NCI-H774 (cell line): ENCODE measurements around the gene VSX1.

Experiments used
- DNase-seq: peaks from one replicate; lab custom pipeline; 2025; lab: John Stamatoyannopoulos, UW

Gene VSX1

DNA sequence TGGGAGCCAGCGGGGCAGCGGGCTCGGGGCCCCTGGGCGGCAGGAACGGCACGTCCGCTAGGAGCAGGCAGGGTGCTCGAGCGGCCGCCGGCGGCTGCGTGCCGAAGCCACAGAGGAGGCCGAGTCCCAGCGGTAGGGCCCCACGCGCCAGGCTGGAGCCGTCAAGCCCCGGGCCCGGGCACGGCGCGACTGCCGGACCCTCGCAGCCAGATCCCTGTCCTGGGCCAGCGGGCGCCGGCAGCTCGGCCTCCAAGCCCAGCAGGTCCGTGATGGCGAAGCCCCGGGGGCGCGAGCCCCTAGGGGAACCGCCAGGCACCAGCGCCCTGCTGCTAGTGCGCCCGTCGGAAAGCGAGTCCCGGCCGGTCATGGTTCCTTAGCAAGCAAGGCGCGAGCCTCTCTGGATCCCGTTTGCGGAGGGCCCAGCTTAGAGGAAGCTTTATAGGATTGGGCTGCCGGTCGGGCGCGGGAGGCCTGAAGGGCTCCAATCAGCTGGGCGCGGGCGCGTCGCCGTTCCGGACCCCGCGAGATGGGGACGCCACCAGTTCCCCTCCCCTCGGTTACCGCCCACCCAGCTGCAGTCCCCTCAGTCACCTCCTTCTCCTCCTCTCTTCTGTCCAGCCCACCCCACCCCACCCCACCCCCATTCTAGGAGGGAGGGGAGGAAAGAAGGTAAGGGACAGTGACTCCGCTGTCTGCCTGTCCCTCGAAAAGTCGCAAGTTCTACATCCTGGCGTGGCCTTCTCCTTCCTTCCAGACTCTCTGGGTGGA is at the start of gene VSX1:
VSX1 (minus strand) TSS at position 412 of the 768 bp plus-strand sequence; CDS start at position 367, 45 bp downstream.
- DNase-seq: no peak

DNA sequence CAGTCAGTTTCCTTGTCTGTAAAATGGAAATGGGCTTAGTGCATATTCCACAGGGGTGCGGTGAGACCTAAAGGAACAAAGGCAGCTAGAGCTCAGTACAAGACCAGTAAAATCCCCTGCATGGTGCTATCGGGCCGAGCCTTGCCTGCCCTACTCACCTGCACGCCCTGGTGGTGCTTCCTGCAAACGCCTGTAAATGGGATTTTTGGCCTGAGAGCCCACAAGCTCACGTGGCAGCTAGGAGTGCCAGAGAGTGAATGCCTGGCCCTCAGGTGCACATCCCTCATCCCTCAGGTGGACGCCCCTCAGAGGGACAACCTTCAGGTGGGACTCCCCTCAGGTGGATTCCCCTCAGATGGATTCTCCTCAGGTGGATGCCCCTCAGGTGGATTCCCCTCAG is 48.0 kb upstream of the VSX1 start:
- no peak for DNase-seq

DNA sequence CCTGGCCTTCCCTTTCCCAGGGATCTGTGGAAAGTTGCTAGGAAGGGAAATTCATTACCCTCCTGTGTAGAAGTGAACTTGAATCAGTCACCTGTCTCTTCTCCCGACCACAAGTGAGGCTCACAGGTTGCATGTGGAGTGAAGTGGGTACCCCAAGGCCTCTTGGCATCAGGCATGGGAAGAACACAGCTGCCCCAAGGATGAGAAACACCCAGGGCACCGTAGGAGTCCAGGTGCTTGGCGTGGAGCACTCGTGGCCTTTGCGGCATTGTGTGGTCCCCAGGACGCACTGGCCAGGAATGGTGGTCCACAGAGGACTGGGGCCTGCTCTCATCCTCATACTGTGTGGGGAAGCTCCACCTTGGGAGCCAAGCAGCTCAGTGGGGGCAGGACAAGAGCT is 47.5 kb upstream of the VSX1 start:
- DNase-seq: no peak

DNA sequence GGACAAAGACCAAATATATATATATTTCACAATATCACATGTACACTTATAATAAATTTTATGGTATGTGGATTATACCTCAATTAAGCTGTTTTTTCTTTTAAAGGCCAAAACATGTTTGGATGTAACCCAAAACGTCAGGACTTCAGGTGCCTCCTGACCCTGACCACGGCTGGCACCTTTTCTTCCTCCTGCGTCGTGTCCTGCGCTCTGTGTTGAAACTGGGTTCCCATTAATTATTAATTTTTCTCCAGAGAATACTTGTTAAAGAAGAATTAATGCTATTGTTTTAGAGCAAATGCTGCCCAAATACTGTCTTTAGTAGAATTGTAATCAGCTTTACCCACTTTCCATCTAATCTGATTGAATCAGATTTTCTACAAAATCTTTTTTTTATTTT is 46.7 kb upstream of the VSX1 start:
- DNase-seq: no peak

DNA sequence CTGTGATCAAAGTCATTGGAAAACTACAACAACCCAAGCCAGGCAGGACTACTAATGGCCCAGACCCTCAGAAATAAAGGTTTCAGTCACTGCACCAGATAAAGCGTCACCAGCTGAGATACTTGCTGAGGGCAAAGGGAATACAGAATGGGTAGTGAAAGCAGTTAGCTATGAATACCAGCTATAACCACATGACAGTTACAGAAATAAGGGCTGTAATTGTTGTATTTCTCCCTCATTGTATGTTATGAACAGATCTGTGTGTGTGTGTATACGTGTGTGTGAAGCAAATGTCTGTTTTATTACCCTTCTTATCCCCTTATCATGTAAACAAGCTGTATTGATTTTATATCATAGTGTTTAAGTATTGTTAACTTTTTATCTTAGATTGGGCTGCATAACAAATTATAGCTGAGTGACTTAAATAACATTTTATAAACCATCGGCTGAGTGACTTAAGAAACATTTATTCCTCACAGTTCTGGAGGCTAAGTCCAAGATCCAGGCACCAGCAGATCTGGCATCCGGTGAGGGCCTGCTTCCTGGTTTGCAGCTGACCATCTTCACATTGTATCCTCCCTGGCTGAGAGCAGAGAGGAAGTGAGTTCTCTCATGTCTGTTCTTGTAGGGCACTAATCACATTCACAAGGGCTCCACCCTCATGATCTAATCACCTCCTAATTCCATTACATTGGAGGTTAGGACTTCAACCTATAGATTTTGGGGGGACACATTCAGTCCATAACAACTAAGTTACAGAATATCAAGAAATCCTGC is 46.0 kb upstream of the VSX1 start:
- DNase-seq: no peak

DNA sequence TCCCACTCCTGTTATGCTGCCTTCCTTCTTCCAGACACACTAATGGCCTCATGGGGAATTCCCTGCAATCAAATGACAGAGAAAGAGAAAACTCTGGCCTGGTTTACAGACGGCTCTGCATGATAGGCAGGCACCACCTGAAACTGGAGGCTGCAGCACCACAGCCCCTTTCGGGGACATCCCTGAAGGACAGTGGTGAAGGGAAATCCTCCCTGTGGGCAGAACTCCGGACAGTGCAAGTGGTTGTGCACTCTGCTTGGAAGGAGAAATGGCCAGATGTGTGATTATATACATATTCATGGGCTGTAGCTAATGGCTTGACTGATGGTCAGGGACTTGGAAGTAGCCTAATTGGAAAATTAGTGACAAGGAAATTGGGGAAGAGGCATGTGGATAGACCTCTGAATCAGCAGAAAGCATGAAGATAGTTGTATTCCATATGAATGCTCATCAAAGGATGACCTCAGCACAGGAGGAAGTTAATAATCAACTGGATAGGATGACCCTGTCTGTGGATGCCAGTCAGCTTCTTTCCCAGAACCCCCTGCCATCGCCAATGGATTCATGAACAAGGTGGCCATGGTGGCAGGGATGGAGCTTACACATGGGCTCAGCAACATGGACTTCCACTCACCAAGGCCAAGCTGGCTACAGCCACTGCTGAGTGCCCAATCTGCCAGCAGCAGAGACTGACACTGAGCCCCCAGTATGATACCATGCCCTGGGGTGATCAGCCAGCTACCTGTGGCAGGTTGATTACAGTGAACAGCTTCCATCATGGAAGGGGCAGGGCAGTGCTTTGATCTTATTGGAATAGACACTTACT is 44.5 kb upstream of the VSX1 start:
- DNase-seq: no peak

DNA sequence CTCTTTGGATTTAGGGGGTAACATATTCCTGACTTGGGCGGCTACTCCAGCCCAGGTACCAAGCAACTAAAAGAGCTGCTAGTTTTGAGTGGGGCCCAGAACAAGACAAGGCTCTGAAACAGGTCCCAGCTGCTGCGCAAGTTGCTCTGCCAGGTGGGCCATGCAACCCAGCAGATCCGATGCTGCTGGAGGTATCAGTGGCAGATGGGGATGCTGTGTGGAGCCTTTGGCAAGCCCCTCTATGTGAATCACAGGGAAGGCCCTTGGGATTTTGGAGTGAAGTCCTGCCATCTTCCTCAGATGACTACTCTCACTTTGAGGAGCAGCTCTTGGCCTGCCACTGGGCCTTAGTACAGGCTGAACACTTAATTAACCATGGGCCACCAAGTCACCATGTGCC is 43.7 kb upstream of the VSX1 start:
- no peak for DNase-seq

DNA sequence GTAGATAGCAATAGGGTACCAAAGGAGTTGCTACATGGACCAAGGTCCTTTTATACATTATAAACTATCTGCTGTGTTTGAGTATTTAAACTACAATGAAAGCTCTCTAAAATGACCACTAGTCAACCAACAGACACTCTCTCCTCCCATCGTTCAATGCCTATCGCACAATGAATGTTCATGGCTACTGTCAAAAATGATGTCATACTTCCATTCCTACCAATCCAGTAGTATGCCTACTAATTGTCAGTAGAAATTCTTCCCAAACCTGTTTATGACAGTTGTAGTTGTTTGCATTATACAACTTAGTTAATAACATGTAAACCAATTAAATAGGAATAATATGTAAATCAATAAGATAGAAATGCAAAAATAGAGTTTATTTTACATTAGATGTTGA is 39.0 kb upstream of the VSX1 start:
- no peak for DNase-seq

DNA sequence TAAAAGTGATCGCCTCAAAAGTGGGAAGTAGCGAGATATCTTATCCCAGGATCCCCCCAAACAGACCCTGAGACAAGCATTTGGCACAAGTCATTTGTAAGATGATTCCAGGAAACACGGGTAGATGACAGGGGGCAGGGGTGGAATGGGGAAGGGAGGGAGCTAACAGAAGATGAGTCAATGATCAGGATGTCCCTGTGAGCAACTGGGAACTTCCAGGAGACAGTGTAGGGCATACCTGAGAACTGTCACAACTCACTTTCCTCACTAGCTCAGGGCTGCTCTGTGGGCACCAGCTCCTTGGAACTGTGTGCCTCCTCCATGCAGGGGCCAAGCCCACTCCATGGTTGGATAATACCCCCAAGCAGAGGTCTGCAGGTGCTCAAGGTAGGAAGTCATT is 38.5 kb upstream of the VSX1 start:
- DNase-seq: no peak

DNA sequence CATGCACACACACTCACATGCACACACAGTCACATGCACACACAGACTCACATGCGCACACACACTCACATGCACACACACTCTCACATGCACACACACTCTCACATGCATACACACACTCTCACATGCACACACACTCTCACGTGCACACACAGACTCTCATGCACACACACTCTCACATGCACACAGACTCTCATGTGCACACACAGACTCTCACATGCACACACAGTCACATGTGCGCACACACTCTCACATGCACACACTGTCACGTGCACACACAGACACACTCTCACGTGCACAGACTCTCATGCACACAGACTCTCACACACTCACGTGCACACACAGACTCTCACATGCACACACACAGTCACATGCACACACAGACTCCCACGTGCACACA is 36.6 kb upstream of the VSX1 start:
- no peak for DNase-seq

DNA sequence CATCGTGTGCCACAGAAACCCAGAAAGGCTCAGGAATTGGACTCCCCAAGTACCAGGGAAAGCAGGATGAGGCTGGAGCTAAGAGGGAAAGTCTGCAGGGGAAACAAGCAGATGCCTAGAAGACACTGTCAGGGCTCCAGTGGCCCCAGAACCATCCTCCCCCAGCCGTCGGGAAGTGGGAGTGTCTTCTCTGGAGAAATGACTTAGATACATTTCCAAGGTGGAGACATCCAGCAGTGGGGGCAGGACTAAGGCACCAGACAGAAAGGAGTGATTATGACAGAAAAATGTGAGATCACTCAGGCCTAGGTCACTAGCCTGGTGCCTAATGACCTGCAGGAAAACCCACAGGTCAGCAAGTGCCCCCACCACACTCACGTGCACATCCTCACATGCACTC is 36.0 kb upstream of the VSX1 start:
- no peak for DNase-seq

DNA sequence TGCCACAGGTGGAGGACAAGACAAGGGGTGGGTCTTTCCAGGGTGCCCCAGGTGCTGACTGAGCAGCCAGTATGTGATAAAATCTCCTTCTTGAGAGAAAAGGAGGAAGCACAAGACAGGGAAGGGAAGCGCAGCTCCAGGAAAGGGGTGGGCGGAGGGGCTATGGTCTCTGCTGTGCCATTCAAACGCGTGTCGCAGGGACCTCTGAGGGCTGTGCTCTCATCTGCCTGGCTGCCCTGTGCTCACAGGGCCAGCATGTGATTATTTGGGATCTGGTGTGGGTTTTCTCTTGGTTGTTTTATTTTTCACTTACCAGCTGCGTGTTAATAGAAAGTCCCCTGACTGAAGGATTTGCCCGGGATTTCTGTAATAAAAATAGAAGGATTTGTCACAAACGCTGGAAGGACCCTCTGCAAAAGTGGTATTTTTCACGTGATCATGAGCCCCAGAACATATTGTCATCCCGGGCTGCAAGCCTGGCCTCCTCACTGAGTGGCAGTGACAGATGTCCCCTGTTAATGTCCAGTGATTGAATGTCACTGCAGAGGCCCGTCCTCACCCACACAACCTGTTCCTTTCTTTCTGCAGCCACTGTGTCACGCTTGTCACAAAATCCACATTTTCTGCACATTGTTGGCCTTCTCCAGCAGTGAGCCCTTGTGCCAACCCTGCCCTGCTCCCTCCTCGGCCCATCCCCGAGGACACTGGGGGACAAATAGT is 35.0 kb upstream of the VSX1 start:
- DNase-seq: no peak

DNA sequence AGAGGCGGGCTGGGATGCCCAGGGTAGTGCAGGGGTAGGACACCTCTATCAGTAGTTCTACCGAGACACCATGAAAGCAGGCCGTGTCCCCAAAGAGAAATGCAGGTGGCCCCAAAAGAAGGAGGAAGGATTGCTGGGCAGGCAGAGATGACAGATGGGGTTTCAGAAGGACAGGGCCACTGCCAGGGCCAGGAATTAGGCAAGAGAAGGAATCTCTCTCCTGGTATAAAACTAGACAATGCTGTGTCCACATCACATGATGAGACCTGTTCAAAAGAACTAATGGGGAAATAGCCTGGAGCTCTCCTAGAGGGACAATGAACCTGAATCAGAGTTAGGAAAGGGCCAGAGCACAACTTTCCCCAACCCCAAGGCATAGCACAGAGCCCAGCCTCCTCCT is 21.6 kb upstream of the VSX1 start:
- no peak for DNase-seq

DNA sequence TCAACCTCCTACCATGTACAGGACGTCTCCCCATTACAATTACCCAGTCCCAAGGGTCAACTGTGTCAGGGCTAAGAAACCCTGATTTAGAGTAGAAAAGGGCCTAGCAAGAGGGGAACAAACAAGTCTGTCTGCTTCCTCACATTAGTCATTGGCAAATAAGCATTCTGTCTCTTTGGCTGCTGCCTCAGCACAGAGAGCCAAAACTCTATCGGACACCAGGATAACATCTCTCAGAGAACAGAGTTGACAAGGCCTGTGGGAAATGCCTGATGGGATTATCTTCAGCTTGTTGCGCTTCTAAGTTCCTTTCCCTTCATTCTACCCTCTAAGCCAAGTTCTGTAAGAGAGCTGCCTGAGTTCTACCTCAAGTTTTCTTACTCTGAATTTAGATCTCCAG is 19.0 kb upstream of the VSX1 start:
- DNase-seq: no peak

DNA sequence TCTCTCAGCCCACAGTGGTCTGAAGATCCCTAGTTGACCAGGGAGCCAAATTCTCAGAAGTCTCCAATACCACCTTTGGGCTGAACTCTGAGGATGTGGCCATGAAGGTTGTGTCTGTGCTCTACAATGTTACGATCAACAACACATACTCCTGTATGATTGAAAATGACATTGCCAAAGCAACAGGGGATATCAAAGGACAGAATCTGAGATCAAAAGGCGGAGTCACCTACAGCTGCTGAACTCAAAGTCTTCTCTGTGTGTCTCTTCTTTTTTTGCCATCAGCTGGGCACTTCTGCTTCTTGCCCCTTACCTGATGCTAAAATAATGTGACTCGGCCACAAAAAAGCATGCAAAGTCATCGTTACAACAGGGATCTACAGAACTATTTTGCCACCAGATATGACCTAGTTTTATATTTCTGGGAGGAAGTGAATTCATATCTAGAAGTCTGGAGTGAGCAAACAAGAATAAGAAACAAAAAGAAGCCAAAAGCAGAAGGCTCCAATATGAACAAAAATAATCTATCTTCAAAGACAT is 17.7 kb upstream of the VSX1 start:
- no peak for DNase-seq

DNA sequence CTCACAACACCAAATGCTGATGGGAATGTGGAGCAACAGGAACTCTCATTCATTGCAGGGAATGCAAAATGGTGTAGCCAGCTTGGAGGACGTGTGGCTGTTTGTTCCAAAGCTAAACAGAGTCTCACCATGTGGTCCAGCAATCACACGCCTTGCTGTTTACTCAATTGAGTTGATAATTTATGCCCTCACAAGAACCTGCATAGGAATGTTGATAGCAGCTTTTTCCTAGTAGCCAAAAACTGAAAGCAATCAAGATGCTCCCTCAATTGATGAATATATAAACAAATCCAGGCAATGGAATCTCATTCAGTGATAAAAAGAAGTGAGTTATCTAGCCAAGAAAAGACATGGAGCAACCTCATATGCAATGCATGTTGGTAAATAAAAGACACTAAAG is 15.6 kb upstream of the VSX1 start:
- DNase-seq: no peak

DNA sequence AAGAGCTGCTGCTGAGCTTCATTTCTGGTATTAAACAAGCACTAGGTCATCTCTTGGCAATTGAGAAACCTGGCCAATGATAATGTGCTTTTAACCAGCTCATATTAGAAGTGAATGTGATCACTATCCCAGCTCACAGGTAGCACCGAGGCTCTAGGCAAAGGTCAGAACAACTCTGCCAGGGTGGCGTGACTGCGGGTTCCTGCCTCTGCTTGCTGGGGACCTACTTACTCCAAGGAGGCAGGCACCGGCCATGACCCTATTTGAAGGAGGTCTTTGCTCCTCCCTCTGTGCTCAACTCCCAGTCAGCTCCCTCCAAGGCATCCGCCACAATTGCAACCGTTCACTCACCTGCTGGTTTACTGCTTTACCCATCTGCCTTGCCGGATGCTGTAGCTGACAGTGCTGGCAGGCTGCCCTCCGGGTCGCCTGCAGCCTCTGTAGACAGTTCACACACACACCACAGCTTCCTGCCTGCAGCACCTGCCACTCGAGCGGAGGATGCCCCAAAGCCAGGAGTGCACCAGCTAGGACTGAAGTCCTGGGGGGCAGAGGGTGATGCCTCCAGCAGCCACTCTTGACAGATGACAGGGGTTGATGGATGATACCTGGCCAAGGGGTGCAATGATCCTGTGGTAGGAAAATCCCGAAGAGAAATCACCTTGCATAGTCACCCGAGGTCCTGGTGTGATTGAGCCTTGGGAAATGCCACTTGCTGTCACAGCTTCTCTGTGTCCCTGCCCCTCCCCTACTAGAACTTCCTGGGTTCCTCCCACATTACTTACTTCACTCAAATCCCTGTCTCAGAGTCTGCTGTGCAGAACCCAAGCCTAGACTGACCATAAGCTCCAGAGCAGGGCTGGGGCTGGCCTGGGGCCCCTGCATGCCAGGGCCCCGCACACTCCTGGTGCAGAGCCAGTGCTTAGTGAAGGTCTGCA is 8.8 kb upstream of the VSX1 start:
- peak; percentile 55 for DNase-seq

DNA sequence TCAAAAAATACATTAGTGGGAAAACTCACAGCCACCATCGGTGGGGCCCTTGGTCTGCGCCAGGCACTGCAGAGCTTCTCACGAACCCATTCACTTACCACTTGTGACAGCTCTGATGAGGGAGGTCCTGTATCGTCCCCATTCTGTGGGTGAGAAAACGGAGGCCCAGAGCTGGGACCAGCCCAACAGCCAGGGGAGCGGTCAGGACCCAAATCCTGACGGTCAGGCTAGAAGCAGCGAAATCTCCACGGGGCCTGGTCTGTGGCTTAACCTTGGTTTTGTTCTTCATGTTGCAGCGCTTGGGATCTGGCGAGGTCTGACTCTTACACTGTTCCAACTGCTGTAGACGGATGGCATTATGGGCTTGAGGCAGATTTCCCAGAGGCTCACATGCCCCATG is 7.7 kb upstream of the VSX1 start:
- DNase-seq: no peak

DNA sequence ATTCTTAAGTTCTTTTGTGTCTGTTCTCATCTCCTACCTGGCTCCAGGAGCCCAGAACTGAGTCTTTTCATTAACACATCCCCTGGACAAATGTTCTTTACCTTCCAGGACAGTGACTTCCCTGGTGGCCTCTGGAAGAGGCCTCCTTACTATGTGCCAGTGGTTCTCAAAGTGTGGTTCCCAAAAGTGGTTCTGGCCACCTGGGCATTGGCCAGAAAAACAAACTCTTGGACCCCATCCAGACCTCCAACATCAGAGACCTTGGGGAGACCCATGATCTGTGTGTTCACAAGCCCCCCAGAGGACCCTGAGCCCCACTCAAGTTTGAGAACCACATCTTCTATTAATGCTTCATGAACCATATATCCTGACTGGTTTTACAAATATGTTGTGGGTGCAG is 7.2 kb upstream of the VSX1 start:
- no peak for DNase-seq

DNA sequence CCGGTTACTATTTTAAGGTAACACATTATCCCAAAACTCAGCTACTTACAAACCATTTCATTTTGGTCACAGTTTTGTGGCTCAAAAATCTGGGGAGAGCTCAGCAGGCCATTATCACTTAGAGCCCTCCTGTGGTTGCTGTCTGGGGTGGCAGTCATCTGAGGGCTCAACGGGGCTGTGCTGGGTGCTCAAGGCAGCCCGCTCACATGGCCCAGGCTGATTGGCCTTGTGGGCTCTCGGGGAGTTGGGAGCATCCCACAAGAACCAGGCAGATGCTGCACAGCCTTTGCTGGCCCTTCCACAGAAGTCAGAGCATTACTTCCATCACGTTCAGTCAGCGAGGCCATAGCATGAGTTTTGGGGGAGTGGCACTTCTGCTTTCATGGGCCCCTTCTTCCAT is 6.3 kb upstream of the VSX1 start:
- no peak for DNase-seq
